ENCODE measurements around the gene CLDN7.

DNA sequence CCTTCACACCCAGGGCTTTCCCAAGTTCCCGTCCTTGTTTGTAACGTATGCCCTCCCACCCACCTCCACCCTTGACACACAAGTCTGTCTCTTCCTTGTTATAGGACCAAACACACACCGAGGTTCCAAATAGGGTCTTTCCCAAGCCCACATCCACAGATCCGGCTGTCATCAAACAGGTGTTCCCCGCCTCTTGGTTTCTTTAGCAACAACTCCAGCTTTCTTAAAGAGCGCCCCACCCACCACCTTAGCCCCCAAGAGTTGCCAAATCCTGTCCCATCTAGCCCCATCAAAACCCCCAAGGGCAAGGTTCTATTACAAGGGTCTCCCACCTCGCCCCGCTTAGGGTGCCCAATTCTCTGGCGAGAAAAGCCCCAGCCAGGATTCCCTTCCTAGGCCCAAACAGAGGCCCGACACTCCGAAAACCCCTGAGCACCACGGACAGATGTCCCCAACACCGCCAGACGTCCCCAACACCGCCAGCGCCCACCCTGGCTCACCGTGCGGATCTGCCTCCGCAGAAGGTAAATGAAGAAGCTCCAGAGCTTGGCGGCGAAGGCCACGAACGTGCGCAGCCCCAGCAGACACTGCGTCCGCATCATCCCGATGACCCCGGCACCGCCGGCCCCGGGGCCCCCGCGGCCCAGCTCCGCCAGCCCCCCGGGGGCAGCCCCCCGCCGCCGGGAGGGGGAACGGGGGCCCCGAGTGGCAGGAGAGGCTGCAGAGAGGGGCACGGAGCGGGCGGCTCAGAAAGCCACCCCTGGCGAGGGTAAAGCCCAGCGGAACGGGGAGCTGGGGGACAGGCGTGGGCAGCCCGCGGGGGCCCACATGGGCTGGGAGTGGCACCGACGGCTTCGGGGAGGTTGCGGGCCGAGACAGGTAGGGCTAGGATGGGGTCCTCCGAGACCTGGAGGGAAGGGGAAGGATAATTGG lies 11.3 kb downstream of the CLDN7 start:
- TF ChIP-seq GATA2 (IDR thresholded peaks at IDR 0.05; ENCODE audit: low read depth, low read length) (no peak), GATA3 (IDR thresholded peaks at IDR 0.05; ENCODE audit: low read depth, low read length) (no peak)

Data from SH-SY5Y (cell line).